GM18526 (cell line): Measurements from ENCODE around the gene ACSM6.

ENCODE experiments used
- POLR2A ChIP-seq: IDR thresholded peaks from 3 replicates; pipeline ENCODE4 v1.6.1; 2011; ENCODE audit not compliant: insufficient read length; ENCODE audit errors: extremely low read depth

ACSM6 gene, protein sequence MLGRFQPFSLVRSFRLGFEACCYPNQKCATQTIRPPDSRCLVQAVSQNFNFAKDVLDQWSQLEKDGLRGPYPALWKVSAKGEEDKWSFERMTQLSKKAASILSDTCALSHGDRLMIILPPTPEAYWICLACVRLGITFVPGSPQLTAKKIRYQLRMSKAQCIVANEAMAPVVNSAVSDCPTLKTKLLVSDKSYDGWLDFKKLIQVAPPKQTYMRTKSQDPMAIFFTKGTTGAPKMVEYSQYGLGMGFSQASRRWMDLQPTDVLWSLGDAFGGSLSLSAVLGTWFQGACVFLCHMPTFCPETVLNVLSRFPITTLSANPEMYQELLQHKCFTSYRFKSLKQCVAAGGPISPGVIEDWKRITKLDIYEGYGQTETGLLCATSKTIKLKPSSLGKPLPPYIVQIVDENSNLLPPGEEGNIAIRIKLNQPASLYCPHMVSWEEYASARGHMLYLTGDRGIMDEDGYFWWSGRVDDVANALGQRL

DNA sequence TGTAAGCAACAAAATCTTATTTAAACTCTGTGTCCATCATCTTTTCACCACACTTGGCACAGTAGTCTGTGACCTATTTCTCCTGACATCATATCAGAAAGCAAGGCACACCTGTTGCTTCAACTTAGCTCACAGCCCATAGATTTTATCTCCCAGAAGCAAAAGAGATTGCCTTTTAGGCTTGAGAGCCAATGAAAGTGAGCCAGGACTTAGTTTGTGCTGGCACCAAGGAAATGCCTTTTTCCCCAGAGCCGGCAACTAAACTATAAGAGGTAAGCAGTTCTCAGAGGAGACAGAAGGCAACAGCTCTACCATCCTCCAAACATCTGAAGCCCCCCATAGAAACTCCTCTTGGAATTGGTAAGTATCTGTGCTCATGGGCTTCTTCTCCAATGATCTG, at the start of gene ACSM6:
TSS of gene ACSM6 (plus strand) at position 295 of the 400 bp plus-strand sequence. CDS start 248 bp downstream, outside the sequence.
- TF ChIP-seq POLR2A = no peak

DNA sequence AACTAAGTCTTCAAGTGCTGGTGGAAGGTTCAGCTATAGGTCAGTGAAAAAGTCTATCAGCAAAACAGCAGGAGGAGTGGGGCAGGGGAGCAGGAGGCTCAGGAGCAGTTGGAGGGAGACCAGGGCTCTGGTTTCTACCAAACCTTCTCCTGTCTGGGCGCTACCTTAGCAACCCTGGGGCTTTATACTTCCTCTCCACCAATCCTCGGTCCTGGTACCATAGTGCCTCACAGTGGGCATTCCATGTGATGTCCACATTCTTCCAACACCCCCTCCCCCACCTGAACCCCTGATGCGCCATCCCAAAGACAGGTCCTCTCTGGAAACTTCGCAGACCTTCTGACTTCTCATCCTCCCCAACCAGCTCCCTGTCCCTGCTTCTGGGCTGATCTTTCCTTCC, 25.3 kb upstream of the ACSM6 start:
- TF ChIP-seq POLR2A = no peak

DNA sequence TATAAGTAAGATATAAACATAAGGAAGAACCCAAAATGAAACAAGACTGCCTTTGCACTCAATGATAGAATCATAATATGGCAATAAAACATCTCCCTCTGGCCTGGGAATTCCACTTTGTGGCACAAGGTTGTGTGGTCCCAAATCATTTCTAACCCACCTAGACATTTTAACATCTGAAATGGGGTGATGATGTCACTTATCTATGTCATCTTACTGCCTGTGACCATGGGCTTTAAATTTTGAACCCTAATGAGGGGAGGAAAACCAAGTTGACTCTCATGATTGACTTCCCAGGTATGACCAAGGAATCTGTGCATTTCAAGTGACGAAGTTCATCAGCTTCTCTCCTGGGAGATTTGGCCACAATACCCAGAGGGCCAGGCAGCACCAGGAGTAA, 24.5 kb upstream of the ACSM6 start:
- no peak for TF ChIP-seq POLR2A

DNA sequence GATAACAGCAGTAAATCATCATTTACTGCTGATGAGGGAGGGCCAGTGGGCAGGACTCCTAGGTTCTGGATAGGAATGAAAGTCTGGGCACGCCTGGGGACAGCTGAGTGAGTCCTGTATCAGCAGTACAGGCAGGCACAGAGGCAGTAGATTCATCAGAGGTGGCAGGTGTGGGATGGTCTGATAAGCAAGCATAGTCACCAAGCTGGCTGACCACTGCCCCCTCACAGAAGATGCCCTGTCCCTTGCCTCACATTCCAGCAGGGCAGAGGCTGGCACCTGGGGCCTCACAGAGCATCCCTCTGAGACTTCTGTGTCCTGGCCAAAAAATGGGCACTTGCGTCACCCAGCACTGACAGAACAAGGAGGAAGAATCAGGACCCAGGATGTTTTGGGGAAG, 23.2 kb upstream of the ACSM6 start:
- no peak for TF ChIP-seq POLR2A

DNA sequence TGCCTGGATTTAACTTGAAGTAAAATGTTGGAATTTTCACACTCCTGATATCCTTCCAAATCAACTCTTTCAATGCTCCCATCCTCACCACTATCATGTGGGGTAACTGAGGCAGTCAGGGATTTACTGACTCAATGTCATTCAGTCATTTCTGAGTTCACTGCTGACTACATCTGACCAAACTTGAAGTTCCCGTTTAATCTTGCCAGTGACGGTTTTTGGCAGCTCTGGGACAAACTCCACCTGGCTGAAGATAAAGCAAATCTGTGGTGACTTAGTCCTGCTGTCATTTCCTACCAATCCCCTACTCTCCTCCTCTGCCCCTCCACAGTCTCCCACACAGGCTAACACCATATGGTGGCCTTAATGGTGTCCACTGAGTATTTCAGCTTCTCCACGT, 22.7 kb upstream of the ACSM6 start:
- TF ChIP-seq POLR2A = no peak

DNA sequence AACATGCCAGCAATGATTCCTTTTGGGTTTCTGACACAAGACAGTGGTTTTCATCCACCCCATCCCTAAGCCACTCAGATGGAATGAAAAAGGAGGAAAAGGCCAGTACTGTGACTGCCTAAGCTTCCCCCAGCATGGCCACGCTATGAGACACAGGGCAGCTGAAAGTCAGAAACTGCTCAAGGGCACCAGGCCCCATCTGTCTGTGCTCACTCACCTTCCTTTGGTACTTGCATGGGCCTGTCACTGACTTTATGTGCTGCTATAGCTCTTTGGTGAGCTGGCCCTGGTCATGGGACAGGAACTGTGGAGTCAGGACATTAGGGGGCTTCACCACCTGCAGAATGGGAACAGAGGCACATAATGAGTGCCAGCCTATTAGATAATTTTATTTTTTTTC, 21.2 kb upstream of the ACSM6 start:
- TF ChIP-seq POLR2A = no peak

DNA sequence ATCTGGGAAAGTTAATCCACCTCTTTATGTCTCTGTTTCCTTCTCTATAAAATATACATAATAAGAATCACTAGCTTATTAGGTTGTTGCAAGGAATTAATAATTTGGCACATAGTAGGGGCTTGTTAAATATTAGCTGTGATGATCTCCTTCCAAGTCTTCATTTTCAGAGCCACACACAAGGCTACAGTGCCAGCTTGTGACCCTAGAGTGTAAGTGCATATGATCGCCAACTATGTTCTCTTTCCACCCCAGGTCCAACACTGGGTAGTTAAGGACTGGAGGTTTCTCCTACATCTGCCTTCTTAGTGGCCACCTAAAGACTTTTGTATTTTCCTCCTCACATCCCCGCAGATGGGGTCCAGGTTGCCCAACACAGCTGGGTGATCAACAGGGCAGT, 17.9 kb upstream of the ACSM6 start:
- TF ChIP-seq POLR2A = no peak

DNA sequence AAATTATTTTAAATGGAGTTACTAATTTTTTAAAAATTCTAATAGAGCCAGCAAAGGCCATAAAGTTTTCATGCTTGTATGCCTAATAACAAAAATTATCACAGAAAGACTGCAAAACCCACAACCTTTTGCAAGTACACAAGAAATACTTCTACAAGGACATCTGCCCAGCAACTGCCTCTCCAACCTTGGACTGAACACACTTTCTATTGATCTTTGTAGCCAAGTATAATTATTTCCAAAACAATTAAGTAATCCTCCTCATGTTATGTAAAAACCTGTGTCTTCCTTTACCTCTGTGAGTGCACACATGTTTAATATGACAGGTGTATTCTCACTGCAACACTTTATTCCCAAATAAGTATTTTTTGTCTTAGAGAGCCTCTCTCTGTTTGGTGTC, 16.6 kb upstream of the ACSM6 start:
- no peak for TF ChIP-seq POLR2A

DNA sequence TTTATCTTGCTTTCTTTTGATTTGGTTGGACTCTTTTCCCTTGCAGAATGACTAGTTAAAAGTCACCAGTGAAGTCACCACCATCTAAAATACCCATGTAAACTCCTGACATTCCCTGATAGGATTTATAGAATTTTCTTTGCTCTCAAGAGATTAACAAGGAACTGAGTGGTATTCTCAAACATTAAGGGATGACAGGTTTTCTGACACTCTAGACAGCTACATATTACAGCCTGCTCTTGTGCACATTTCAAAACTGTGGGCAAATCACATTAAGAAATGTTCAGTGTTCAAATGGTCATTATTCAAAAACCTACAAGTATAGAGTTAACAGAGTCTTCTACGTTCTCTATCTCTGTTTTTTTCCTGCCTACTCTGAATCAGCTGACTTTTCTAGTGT, 15.8 kb upstream of the ACSM6 start:
- TF ChIP-seq POLR2A = no peak

DNA sequence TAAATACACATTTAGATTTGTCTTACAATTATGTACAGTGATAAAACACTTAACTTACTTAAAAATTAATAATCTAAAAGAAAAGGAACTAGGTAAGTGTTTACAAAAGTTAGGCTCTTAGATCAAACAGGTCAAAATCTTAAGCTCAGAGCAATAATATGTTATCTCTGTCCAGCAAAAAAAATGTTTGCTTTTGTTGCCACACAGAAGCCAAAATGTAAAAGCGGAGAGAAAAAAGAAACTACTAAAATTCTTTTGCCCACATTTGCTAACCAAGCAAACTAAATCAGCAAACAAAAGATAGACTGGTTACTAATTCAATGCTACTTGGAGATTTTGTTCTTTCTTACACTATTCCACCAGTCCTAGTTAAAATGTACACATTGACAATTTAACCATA, 15.2 kb upstream of the ACSM6 start:
- TF ChIP-seq POLR2A = no peak

DNA sequence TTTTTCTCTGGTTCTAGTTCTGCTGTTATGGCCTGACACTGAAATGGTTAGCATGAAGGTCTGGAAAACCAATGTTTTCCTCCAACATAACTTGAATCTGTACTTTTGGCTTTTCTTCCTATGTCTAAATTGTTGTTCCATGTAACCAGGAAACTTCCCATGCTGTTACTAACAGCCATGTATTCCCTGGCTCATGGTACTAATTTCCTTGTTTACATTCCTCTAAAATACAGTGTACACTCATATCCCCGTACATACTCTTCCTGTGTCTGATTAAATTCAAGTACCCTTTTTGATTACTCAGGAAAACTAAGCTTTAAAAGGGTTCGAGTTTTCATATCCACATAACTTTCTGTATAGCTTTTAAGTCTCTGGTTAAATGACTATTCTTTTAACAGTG, 12.3 kb upstream of the ACSM6 start:
- TF ChIP-seq POLR2A = no peak

DNA sequence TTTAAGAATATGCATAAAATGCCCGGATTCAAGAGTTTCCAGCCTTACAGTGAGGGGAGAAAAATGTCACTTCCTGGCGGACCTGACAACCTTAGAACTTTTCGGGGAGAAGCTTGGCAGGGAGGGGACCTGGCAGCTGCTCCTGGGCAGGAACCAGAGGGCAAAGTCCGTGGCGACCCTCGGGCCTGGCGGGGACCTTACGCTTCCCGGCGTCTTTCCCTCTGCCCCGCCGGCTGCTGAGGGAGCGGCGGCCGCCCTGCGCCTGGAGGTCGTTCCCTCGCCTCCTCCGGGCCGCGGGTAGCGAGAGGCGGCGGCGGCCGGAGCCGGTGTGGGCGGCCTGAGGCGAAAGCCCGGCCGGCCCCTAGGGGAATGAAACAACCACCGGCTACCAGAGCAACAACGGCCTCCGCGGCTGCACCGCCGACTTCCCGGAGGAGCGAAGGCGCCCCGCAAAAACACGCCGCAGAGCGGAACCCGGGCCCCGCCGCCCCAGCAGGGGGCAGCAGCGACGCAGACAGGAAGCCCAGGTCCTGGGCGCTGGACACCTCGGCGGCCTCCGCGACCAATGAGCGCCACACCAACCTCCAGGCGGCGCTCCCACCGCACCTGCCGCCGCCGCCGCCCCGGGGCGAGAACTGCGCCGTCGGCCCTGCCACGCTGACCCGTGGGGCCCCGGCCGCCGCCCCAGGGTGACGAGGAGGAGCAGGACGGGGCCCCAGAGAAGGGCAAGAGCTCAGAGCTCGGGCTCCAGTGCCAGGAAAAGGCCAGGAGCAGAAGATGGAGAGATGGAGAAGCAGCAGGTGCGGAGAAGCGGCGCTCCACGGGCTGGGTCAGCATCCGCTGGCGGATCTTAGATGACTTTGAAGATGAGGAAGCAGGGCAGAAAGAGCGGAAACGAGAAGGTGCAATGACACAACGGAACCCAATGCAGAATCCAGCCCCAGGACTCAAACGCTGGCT, 10.5 kb upstream of the ACSM6 start:
- no peak for TF ChIP-seq POLR2A

DNA sequence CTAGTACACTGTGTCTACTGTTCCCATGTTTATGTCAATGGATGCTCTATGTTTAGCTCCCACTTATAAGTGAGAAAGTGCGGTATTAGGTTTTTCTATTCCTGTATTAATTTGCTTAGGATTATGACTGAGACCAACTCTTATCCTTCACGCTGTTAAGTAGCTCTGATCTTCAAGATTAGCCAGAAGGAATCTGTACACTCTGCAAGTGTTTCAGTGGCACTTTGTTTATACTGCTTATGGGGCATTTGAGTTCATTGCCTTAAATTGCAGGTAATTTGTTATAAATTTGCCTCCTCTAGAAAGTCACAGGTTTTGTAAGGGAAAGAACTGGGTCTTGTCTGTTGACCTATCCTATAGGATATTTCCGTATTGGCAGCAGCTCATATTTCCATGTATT, 6.4 kb upstream of the ACSM6 start:
- TF ChIP-seq POLR2A = no peak

DNA sequence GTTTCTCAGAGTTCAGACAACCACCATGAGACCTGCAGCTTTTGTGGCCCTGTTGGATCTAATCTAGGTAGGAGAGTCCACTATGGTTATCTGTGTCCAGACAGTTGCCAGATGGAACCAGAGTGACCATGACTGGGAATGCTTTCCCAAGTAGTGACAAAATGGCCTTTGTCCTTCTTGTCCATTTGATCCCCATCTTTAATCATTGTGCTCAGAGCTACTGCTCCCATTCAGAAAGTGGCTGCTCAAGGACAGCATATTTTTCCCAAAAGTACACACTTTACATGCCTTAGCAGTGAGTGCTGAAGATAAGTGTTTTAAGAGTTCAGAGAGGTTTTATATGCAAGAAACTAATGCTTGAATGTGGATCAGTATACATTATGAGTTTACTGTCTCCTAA, 5.4 kb upstream of the ACSM6 start:
- no peak for TF ChIP-seq POLR2A

DNA sequence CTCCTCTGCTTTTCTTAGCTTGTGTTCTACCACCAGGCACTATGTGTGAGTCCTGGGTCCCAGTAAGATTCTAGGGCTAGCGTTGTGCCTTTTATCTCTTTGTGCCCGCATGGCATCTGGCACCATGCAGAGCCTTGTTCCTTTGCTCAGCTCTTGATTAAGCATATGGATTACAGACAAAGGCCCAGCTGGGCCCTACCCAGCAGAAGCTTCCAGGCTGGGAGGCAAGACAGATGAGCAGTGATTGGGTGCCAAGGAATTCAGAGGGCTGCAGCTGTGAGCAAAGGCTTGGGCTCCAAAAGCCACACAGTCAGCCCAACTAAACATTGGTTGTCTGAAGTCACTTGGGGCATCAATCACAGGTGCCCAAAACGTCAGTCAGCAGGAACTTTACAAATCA, 2.0 kb downstream of the ACSM6 start:
- TF ChIP-seq POLR2A = no peak

DNA sequence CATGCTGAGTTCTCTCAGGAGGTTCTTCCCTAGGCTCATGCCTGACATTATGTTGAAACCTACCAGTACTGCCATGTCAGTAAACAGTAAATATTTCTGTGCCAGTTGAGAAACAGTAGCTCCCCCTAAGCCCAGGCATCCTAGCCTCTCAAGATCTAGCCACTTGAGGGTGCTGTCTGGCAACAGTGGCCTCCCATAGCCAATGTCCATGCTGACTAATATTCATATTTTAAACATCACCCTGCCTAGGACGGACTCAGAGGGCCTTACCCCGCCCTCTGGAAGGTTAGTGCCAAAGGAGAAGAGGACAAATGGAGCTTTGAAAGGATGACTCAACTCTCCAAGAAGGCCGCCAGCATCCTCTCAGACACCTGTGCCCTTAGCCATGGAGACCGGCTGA, 7.7 kb downstream of the ACSM6 start:
- no peak for TF ChIP-seq POLR2A
